ENCODE data around the gene TDRKH.

TDRKH gene

DNA sequence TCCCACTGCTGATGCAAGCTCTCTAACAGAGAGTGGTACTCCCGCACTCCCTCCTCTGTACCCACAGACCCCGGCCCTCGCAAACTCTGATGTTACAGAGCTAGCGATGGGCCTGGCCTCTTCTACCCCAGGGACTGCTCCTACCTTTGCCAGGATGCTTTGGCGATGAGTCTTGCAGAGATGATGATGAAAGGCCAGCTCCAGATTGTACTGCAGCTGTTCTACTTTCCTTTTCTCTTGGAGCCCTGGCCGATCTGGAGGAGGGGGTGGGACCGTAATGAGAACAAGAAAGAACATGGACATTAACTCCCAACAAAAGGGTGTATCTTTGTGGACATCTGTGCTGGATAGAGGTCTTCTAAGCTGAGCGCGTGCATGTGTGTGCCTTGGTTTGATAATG is 20.9 kb upstream of the TDRKH start:
- TF ChIP-seq, protein P1, sequence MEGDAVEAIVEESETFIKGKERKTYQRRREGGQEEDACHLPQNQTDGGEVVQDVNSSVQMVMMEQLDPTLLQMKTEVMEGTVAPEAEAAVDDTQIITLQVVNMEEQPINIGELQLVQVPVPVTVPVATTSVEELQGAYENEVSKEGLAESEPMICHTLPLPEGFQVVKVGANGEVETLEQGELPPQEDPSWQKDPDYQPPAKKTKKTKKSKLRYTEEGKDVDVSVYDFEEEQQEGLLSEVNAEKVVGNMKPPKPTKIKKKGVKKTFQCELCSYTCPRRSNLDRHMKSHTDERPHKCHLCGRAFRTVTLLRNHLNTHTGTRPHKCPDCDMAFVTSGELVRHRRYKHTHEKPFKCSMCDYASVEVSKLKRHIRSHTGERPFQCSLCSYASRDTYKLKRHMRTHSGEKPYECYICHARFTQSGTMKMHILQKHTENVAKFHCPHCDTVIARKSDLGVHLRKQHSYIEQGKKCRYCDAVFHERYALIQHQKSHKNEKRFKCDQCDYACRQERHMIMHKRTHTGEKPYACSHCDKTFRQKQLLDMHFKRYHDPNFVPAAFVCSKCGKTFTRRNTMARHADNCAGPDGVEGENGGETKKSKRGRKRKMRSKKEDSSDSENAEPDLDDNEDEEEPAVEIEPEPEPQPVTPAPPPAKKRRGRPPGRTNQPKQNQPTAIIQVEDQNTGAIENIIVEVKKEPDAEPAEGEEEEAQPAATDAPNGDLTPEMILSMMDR (conservative IDR thresholded peaks at IDR 0.05; ENCODE audit: low read depth) = no peak
- H3K27ac ChIP-seq = no peak overlapping the region
- no peak for DNase-seq (ENCODE audit: low spot score)
- ChIA-PET CTCF (no interaction called here), POLR2A (ENCODE audit: low non-redundant PET) (interaction anchor here (0.5 to 0.6 kb wide), 2 partner anchors 44 to 76 kb away, joined by 3 to 4 read pairs; no protein-coding TSS in a partner anchor)

DNA sequence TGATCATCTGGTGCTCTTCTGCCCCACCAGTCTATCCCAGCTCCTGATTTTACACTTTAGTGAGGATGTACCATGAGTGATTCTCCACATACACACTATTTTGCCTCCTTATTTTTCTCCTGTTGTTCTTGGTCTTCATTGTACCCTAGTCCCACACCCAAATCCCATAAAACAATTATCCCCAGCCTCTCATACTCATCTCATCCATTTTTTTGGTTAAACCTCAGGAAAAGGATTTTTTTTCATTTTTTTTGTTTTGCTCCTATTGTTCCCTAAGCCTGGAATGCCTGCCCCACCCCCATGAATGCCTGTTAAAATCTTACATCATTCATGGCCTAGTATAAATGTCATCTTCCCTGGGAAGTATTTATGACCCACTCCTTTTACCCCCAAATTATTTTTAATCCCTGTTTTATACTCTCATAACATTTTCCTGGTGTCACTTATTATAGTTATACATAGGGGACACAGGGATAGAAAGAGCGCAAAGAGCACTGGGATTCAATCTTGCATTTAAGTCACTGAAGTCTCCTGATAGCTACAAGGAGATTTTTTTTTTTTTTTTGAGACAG is 19.8 kb upstream of the TDRKH start:
- H3K27ac ChIP-seq = no peak overlapping the region
- TF ChIP-seq, protein P1 (conservative IDR thresholded peaks at IDR 0.05; ENCODE audit: low read depth) = no peak
- CTCF ChIA-PET = no interaction called here
- POLR2A ChIA-PET (ENCODE audit: low non-redundant PET) = no interaction called here
- no peak for DNase-seq (ENCODE audit: low spot score)

DNA sequence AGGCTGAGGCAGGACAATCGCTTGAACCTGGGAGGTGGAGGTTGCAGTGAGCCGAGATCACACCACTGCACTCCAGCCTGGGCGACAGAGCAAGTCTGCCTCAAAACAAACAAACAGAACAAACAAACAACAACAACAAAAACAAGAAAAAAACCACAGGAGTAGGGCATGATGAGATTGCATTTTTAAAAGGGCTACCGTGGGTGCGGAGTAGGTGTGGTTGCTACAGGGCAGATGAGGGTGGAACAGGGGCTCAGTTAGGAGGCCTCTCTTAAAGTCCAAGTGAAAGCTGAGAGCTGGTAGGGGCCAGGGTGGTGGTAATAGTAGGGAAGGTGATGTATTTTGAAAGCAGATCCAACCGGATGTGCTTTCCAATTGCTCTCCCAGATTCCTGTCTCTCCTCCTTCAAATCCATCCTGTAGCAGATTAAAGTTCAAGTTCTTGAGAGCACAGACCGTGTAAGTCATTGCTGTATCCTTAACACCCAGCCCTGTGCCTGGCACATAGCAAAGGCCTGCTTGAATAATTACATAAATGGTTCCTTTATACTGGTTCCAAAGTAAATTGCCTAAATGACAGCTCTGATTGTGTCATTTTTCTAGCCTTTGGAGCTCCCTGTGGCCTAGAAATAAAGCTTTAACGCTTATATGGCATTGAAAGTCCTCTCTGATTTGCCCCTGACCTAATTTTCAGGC is 19.1 kb upstream of the TDRKH start:
- H3K27ac ChIP-seq = no peak overlapping the region
- CTCF ChIA-PET = no interaction called here
- DNase-seq (ENCODE audit: low spot score) = no peak
- TF ChIP-seq, protein P1 (conservative IDR thresholded peaks at IDR 0.05; ENCODE audit: low read depth) = no peak
- POLR2A ChIA-PET (ENCODE audit: low non-redundant PET) = no interaction called here

DNA sequence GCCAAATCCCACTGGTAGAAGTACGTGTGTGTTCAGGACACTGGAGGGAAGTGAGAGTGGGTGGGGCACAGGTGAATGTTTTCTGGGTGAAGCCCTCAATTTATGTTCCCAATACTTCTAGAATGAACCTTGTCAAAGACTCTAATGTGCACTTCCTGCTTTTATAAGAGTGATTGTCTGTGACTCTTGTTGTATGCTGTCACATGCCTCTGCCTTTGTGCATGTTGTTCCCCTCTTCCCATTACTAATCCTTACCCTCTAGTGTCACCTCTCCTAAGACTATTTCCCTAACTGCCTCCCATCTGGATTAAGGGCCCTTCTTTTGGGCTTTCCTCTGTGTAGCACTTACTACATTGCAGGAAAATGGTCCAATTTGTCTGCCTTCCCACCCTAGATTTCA is 17.5 kb upstream of the TDRKH start:
- TF ChIP-seq, protein P1 (conservative IDR thresholded peaks at IDR 0.05; ENCODE audit: low read depth) = no peak
- H3K27ac ChIP-seq = no peak overlapping the region
- POLR2A ChIA-PET (ENCODE audit: low non-redundant PET) = no interaction called here
- DNase-seq (ENCODE audit: low spot score) = no peak
- CTCF ChIA-PET = no interaction called here

DNA sequence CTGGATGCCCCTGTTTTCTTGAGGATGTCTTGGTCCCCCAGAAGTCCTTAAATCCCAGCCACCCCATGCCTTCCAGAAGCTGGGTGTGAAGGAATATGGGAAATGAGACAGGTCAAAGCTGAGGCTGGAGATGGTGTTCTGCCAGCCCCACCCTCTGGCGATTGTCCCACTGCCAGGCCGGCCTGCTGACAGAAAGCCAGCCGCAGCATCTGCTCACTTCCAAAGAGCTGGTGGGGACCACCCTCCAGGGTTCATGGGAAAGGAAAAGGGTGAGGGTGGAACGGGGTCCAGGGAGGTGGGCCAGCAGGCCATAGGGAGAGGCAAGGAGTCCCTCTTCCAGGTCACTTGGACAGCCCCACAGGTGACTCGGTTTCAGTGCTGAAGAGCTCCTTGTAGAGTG is 16.8 kb upstream of the TDRKH start:
- no peak overlapping the region for H3K27ac ChIP-seq

DNA sequence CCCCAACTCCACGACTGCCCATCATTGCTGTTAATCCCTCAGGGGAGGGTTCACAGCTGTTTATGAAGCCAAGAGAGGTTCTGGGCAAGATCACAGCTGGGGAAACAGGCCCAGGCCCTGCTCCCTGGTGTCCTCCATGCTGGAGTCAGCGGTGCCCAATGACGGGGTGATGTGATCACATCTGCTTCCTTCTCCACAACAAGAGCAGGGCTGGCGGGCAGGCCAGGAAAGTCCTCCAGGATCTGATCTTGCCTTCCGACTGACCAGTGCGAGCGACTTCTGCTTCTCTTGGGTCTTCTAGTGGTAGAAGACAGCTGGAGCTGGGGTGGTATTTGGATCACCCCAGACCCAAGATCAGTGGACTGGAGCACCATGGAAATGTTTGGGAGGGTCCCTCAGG is 15.9 kb upstream of the TDRKH start:
- TF ChIP-seq, protein P1 (conservative IDR thresholded peaks at IDR 0.05; ENCODE audit: low read depth) = no peak
- no peak for DNase-seq (ENCODE audit: low spot score)
- H3K27ac ChIP-seq = no peak overlapping the region
- CTCF ChIA-PET = interaction anchor here (0.6 kb wide), 1 partner anchor 379 kb away, joined by 4 read pairs; no protein-coding TSS in a partner anchor
- POLR2A ChIA-PET (ENCODE audit: low non-redundant PET) = no interaction called here

More for the DNA sequence above, 16.8 kb upstream of the TDRKH start:
- ChIA-PET POLR2A (ENCODE audit: low non-redundant PET) (no interaction called here), CTCF (interaction anchor here (1.2 kb wide), 1 partner anchor 9 kb away, joined by 3 read pairs; no protein-coding TSS in a partner anchor)
- DNase-seq (ENCODE audit: low spot score) = no peak
- TF ChIP-seq, protein P1 (conservative IDR thresholded peaks at IDR 0.05; ENCODE audit: low read depth) = no peak

Data from RWPE1 (cell line).